HG03066 (cell line): Measurements from ENCODE around the gene WNT11.

Source experiments
- ATAC-seq: cut with Tn5 transposase; IDR thresholded peaks from one replicate; pipeline ENCODE4 v1.9.1; 2021; ENCODE audit warnings: low read depth; ENCODE audit not compliant: unreplicated experiment

The WNT11 gene

DNA sequence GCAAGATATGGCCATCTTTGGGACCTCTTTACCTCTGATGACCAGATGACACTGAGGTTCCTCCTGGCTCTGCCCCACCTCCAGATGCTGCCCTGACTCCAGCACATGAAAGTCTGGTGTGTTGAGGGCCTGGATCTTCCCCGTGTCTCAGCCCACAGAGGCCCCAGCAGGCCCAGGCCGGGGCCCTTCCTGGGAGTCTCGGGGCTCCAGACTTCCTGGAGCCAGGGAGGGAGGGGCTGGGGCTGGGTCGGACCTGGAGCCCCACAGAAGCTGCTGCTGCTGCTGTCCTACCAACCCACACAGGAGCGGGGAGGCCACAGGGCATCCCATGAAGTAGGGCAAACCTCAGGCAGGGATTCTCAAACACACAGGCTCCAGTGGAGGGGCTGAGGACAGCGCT lies 32.2 kb upstream of the WNT11 start:
- no peak for ATAC-seq

DNA sequence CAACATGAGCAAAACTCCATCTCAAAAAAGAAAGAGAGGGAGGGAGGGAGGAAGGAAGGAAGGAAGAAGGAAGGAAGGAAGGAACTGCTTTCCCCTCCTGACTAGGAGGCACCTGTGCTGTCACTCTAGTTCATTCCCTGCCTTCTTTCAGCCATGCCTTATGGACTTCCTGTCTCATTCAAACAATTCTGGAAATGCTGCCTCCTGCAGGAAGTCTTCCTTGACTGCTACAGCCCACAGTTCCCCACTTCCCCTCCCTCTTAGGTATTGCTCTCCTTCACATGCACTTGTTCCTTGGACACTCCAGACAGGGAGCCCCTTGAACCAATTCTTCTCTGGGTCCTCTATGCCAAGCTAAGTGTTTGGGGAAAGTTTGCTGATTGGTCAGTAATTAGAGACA lies 31.6 kb upstream of the WNT11 start:
- no peak for ATAC-seq

GRCh38 chr11:76237000-76237649 lies 30.8 kb upstream of the WNT11 start:
- no peak for ATAC-seq

- ATAC-seq: no peak
Observed at GRCh38 chr11:76236092-76236999, 30.0 kb upstream of the WNT11 start.

DNA sequence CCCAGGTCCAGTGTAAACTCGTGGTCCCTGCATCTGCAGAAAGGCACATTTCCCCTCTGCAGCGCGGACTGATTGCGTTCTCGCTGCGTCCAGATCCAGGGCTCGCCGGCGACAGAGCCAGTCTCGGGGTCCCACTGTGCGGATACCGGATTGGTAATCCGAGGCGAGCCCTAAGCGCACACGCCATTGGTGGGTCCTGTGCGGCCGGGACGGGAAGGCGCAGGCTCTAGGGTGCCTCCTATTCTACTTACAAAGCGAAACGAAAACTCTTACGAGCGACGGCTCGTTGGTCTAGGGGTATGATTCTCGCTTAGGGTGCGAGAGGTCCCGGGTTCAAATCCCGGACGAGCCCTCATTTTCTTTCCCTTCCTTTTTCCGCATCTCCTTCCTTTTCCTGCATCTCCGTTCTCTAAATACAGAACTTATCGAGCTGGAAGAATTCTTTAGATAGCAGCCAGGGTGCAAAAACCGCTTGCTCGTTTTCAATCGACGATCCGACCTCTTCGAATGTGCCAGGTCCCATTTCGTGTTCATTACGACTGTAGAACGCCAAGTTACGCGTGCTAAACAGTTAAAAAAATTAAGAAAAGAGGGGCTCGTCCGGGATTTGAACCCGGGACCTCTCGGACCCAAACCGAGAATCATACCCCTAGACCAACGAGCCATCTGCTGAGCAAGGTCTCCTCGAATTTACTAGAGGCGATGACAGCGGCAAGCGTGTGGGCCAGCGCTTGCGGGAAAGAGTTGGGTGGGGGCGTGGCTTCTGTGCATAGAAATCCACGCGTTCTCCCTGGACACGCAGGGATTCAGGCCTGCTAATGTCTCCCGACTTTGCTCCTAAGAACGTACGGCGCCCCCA lies 29.2 kb upstream of the WNT11 start:
- peak; percentile 54 for ATAC-seq

DNA sequence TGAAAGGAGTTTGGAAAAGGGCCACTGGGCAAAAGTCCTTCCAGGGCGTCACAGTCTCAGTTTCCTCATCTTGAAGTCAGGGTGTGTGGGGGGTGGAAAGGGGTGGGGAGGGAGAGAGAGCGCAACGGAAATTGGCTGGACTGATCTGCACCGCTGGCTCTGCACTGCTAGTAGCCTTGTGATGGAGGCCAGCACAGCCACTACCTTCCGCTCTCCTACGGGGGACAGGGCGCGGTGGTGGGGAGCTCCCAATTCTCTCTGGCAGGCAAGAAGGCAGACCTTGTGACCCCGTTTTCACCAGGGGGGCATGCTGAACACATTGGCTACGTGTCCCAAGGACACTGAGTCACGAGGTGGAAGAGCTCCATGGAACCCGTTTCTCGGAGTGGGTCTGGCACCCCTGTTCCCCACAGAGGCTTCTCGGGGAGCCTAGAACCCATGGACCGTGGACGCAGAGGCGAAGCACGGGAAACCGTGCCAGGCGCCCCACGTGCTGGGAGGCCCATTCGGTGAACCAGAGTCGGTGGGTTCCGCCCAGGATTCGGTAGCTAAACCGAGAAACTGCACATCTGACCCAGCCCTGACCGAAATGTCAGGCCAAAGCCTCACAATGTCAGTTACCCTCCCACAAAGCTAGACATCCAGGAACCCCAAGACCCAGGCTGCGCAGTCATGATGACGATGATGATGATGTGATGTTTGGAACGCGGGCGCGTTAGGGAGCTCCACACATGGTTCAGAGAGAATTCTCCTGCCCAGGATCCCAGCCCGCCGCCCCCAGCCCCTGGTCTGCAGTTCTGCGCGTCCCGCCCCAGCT lies 28.3 kb upstream of the WNT11 start:
- ATAC-seq: peak; percentile 29

GRCh38 chr11:76234021-76234415 lies 27.7 kb upstream of the WNT11 start:
- no peak for ATAC-seq

DNA sequence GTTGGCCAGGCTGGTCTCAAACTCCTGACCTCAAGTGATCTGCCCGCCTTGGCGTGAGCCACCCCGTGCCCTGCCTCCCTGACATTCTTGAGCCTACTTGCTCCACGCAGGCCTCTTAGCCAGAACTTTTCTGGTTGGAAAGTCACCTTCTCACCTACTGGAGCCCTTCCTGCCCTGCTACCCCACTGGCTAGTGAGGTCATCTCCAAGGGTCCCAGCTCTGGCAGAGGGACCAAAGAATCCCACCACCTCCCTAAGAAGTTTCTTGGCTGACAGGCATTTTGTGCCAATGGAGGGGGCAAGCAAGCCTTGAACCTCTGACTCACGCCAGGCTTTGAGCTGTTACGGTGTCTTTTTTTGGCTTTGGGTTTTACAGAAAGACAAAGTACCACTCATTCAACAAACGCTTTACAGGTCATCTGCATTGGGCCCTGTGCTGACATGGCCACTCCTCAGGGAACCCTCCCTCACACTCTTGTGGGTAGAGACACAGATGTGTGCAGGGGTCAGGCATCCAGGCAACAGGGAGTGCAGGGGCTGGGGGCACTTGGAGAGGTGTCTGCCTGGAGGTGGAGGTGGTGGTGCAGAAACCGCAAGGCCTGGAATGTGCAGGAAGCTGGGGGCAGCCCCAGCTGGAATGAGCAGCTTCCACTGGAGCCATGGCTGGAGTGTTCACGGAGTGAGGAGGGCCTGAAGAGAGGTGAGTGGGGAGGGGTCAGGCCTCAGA lies 27.1 kb upstream of the WNT11 start:
- ATAC-seq: no peak

GRCh38 chr11:76232026-76232665 lies 25.8 kb upstream of the WNT11 start:
- ATAC-seq: no peak

- ATAC-seq: no peak
Observed at GRCh38 chr11:76231121-76231738, 24.9 kb upstream of the WNT11 start.

DNA sequence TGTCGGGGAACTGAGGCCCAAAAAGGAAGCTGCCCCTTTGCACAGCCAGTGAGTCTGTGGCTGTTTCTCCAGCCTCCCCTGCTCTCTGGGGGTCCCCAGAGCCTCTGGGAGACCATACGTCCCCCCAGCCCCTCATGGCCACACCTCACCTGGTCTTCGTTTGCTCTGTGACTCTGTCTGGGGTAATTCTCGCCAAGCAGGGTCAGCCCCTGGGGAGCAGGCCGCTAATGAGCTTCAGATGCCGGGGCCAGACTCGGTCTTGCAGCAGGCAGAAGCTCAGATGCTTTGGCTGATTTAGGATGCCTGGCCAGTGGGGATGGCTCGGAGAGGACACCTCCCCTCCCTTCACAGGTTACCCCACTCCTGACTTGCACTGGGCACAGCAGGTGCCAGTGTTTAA lies 24.1 kb upstream of the WNT11 start:
- no peak for ATAC-seq

DNA sequence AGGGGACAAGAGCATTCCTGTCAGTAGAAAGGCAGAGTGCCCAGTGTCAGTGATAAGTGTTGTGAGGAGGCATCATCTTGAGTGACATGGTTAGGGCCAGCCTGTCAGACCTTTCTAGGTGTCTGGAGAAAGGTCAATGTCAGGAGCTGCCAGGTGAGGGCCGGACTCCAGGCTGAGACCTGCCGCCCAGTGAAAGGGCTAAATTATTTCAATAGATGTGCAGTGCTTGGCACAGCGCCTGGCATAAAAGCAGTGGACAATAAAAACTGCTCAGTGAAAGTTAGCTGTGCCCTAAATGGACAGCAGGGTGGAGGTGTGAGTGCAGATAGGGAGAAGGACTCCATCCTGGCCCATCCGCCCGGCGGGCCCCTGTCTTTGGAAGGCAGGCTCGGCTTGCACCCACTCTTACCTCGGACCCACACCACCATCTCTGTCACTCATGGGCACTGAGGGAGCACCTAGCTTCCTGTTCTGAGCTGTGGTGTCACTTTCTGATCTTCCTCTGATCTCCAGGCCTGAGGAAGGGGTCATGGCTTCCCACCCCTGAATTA lies 23.5 kb upstream of the WNT11 start:
- no peak for ATAC-seq

DNA sequence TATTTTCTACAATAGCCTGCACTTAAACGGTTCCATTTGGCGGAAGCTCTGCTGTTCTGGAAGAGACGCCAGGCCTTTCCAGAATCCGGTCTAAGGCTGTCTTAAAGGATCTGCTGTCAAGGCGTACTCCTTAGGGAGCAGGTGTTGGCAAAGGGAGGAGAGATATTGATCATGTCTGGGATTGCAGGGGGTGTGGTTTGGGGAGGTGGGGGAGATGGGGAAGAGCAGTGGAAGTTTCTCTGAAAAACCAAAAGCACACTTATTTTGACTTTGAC lies 22.5 kb upstream of the WNT11 start:
- ATAC-seq: no peak

DNA sequence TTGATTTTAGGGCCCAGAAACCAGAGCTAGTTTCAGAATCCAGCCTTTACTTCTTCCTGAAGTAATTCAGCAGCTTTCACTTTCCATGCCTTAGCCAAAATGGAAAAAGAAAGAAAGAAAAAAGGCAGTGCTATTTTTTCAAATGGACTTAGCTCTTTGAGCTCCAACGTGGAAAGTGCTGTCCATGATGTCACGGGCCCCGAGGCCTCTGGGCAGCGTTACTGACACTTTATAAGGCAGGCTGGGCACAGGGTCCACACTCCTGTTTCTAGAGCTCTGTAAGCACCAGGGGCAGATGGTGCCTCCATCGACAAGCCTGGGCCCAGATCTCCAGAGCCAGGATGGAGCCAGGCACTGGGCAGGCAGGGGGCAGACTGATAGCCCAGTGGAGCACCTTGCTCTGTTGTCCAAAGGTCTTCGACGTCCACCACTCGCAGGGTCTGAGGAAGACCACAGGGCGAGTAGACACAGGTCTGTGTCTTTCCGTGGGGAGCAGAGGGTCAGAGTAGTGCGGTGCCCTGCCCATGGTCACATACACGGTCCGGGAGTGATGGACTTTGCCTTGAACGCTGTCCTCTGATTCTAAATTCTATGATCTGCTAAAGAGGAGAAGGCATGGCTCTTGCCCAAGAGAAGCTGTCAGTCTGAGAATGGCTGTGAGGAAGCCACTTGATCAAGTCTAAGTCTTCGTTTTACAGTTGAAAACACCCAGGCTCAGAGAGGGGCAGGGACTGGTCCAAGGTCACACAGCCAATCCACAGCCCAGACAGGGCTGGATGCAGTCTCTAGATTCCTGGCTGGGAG lies 22.0 kb upstream of the WNT11 start:
- ATAC-seq: no peak

- ATAC-seq: no peak
Observed at GRCh38 chr11:76226626-76227025, 20.3 kb upstream of the WNT11 start.

DNA sequence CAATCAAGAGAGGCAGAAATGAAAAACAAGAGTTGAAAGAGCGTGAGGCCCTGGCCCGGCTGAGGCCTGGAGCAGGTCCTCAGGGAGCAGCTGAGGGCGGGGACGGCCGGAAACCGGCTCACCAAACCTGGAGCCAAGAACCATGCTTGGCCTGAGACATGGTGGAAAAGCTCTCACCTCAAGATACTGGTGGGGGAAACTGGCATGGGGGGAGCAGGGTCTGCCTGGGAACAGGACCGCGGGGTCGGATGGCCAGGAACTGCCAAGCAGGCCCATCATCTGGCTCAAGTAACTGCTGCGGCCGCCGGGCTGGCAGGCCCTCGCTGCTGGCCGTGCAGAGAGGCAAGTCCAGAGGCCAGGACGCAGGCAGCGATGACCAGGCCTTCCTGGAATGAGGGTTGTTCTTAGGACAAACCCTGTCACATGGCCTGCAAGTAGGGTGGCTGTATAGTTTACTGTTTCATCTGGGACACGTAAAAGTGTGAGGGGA lies 18.9 kb upstream of the WNT11 start:
- ATAC-seq: no peak

GRCh38 chr11:76224461-76225121 lies 18.3 kb upstream of the WNT11 start:
- no peak for ATAC-seq
